ENCODE data around the gene RABL2A.
"Not testable (repeated sequence)": the region's sequence is repeated elsewhere in the genome, so short reads cannot be mapped to it uniquely, and the experiment has no call there.

Gene RABL2A

DNA sequence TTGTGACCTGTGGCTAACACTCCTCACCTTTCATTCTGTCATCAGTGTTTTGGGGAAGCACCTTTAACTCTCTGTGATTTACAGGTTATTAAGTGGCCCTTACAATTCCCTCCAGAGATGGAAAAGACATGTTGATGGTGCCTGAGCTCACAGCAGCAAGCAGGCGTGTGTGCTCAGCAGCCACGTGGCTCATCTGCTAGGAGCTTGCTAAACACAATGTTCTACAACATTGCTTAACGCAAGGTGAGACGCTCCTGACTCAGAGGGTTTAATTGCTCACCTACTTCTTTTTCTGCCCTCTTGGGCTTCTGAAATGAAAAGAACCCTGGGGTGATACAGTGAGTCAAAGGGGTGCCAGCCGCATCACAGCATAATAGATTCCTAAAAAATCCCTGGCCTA is 6.1 kb upstream of the RABL2A start:
- not testable (repeated sequence) for ATAC-seq

DNA sequence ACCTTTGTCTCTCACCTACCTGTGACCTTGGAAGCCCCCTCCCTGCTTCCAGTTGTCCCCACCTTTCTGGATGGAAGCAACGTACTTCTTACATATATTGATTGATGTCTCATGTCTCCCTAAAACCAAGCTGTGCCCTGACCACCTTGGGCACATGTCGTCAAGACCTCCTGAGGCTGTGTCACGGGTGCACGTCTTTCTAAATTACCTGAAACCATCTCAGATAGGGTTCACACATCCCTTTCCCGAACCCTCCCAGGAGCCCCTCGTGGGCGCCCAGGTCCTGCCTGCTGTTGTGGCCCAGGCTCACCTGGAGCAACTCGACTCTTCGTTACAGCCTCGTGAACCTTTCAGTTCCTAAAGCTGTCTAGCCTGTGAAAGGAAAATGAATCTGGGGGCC is 1.2 kb upstream of the RABL2A start:
- not testable (repeated sequence) for ATAC-seq

DNA sequence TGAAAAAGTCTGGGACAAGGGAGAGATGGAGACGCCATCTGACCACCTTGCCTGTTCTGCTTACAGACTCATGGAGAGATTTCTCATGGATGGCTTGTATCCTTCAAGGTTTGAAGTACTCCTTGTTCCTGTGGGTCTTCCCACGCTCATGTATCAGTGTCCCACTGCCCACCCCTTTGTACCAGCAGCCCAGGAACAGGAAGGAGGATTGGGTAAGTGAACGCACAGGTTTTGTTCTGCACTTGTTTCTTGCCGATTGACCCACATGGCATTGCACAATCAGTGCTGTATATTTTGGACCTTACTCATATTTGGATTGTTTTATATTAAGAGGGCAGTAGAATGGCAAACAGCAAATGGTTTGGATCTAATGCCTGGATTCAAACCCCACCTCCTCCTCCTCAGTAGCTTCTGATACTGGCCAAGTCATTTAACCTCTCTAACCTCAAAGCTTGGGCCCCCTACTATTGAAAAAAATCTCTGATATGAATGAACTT is 5.8 kb downstream of the RABL2A start:
- ATAC-seq, result not testable (repeated sequence)

DNA sequence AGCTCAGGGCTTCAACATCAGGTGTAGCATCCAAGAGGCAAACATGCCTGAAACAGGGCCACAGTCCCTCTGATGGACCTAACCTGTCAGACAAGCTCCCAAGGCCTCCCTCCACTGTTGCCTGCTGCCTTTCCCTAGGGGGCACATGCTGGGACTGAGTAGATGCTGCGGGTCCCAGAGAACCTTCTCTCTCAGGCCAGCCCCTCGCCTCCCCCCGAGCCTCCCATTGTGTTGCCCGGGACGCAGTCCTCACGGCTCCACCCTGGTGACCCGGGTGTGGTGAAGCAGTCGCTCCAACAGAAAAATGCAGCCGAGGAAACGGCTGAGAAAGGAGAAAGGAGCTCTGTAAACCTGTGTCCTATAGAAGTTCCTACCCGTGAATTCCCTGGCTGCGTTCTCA is 8.3 kb downstream of the RABL2A start:
- ATAC-seq, result not testable (repeated sequence)

DNA sequence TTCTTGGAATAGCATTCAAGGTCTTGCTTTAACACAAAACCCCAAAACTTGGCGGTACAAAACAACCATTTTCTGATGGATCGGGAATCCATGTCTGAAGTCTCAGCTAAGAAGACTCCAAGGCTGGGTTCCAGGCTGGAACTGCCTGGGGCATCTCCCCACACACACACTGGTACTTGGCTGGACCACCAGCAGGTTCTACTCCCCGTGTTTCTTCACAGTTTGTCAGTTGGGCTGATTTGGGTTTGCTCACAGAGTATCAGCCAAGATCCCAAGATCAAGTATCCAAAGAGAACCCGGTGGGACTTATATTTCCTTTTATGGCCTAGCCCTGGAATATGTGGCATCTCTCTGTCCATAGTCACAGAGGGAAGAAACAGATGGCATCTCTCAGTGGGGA is 9.2 kb downstream of the RABL2A start:
- ATAC-seq, result not testable (repeated sequence)

DNA sequence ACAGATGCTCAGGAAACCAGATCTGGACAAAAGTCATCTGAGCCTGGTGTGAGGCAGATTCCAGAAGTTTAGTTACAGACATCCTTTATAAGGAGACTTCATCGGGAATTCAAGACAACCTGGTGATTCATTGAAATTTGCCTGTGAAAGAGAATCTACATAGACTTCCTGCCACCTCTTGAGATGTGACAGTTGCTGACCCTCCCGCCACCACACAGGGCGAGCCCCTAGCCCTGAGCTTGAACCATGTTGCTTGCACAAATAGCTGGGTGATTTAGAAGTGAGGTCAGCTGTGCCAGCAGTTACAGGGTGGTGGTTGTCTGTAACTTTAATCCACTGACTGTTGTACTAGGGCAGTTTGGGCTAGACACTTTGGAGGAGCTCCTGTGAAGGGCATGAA is 11.0 kb downstream of the RABL2A start:
- not testable (repeated sequence) for ATAC-seq

DNA sequence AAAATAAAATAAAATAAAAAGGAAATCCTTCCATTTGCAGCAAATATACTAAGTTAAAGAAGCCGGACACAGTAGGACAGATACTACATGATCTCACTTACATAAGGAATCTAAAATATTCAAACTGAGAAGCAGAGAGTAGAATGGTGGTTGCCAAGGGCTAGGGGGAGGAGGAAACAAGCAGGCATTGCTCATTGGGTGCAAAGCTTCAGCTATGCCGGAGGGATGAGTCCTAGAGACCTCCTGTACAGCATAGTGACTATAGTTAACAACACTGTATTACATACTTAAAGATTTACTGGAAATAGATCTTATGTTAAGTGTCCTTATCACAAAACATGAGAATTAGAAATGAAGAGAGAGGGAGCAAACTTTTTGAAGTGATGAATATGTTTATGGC is 19.2 kb downstream of the RABL2A start:
- not testable (repeated sequence) for ATAC-seq

DNA sequence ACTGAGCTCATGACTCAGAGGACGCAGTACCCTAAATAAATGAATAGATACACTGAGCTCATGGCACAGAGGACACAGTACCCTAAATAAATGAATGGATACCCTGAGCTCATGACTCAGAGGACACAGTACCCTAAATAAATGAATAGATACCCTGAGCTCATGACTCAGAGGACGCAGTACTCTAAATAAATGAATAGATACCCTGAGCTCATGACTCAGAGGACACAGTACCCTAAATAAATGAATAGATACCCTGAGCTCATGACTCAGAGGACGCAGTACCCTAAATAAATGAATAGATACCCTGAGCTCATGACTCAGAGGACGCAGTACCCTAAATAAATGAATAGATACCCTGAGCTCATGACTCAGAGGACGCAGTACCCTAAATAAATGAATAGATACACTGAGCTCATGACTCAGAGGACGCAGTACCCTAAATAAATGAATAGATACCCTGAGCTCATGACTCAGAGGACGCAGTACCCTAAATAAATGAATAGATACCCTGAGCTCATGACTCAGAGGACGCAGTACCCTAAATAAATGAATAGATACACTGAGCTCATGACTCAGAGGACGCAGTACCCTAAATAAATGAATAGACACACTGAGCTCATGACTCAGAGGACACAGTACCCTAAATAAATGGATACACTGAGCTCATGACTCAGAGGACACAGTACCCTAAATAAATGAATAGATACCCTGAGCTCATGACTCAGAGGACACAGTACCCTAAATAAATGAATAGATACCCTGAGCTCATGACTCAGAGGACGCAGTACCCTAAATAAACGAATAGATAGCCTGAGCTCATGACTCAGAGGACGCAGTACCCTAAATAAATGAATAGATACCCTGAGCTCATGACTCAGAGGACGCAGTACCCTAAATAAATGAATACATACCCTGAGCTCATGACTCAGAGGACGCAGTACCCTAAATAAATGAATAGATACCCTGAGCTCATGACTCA is 24.1 kb downstream of the RABL2A start:
- not testable (repeated sequence) for ATAC-seq

DNA sequence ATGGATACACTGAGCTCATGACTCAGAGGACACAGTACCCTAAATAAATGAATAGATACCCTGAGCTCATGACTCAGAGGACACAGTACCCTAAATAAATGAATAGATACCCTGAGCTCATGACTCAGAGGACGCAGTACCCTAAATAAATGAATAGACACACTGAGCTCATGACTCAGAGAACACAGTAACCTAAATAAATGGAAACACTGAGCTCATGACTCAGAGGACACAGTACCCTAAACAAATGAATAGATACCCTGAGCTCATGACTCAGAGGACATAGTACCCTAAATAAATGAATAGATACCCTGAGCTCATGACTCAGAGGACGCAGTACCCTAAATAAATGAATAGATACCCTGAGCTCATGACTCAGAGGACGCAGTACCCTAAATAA is 25.5 kb downstream of the RABL2A start:
- not testable (repeated sequence) for ATAC-seq

DNA sequence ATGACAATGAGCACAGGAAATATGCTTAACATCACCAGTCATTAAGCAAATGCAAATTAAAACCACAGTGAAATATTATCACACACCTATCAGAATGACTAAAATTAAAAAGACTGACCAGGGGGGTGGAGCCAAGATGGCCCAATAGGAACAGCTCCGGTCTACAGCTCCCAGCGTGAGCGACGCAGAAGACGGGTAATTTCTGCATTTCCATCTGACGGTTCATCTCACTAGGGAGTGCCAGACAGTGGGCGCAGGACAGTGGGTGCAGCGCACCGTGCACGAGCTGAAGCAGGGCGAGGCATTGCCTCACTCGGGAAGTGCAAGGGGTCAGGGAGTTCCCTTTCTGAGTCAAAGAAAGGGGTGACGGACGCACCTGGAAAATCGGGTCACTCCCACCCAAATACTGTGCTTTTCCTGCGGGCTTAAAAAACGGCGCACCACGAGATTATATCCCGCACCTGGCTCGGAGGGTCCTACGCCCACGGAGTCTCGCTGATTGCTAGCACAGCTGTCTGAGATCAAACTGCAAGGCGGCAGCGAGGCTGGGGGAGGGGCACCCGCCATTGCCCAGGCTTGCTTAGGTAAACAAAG is 29.1 kb downstream of the RABL2A start:
- not testable (repeated sequence) for ATAC-seq

DNA sequence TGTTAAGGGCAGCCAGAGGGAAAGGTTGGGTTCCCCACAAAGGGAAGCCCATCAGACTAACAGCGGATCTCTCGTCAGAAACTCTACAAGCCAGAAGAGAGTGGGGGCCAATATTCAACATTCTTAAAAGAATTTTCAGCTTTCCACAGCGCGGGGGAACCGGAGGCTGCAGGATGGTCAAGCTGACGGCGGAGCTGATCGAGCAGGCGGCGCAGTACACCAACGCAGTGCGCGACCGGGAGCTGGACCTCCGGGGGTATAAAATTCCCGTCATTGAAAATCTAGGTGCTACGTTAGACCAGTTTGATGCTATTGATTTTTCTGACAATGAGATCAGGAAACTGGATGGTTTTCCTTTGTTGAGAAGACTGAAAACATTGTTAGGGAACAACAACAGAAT is 30.7 kb downstream of the RABL2A start:
- not testable (repeated sequence) for ATAC-seq

DNA sequence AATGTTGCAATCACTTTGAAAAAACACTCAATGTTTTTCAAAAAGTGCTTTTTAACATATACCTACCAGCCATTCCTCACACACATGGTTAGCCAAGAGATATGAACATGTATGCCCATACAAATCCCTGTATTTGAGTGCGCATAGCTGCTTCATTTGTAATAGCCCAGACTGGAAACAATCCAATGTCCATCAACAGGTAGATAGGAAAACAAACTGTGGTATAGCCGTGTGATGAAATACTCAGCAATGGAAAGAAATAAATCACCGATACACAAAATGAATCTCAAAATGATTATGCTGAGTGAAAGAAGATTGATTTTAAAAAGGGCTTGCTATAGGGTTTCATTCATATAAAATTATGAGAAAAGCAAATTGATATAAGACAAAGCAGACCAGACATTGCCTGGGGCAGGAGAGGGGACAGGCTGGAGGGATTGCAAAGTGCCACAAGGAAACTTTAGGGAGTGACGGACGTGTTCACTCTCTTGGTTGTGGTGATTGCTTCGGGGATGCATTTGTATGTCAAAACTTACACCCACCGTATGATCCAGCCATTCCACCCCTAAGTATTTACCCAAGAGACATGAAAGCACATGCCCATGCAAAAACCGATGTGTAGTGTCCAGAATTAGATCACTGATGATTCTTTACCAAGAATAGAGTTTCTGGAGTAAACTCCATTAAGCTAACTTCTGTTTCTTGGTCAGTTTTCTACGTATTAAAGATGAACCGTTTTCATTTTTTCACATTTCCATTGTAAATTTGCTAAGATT is 36.4 kb downstream of the RABL2A start:
- not testable (repeated sequence) for ATAC-seq

DNA sequence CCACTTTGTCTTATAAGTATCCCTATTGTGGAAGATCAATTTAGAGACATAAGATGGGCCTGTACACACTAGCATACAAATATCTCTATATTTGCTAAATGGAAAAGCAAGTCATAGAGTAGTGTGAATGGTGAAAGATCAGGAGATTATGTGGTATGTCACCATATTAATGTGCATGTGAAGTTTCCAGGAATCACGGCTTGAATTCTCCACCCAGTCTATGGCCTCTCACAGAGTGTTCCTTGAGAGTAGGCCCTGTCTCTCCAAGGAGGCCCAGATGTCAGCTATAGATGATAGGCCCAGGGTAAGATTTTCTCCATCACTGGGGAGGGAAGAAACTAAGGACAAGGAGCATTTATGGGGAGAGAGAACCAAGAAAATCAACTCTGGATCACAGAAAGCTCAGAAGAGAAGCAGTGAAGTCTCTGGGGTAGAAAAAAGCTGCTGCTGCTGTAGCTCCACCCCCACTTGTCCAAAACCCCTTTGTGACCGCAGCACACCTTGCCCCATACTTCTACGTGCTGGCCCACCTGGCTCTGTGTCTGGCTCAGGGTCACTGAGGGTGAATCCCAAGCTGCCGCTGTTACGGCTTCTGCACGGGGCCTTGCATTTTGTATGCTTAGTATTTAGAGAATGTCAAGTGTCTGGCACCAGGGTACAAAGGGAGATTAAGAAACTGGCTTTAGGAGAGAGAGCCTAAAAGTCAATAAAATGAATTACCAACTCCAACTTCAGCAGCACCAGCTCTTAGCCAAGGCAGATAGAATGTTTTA is 37.9 kb downstream of the RABL2A start:
- not testable (repeated sequence) for ATAC-seq

DNA sequence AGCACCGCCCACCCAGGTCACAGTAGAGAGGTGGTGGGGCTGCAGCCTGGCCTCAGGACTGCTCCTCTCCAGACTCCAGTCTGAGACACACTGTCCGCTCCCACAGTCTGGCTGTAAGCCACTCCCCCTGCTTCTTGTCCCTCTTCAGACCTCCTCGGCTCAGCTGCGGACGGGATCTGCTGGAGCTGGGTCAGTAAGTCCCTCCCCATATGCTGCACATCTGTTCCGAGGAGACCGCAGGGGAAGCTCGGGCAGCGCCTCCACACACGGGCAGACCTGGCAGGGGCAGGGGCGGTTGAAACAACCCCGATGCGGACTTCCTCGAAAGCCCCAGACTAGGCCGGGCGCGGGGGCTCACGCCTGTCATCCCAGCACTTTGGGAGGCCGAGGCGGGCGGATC is 41.9 kb downstream of the RABL2A start:
- ATAC-seq, result not testable (repeated sequence)

DNA sequence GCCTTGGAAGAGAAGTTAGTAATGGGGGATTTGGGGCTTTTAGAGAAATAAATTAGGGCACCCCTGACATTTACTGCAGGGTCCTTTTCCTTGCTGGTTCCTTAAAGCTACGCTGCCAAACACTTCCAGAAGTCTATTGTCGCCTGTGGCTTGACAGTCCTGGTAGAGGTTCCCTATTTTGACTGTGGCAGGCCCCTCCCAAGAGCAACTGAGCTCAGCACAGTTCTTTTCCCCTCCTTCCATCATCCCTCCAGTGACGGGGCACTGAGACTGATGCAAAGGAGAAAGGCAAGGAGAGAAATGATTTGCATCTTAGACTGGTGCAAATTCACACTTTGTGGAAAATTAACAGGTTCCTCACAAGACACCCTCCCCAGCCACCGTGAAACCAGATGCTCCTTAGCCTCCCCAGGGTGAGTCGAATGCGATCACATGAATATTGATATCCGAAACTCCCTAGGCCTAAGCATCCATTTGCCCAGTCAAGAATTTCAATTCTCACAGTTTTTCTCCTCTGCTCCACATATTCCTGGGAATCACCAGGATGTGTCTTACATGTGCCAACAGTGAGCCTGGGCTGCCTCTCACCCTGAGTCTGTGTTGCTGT is 45.4 kb downstream of the RABL2A start:
- no peak for ATAC-seq

DNA sequence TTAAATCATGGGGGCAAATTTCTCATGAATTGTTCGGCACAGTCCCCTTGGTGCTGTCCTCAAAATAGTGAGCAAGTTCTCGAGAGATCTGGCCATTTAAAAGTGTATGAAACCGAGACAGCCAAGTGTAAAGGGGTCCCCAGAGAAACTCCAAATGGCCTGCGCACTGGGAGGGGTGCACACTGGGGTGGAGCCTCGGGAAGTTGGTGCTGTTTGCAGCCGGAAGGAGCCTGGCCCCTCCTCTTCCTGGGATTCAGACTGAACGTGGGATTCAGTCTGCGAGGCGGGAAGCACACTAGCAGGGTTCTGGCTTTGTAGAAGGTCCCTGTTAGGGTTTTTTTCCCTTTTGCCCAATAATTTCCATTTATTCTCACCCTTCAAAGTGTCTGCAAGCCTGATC is 48.8 kb downstream of the RABL2A start:
- no peak for ATAC-seq

DNA sequence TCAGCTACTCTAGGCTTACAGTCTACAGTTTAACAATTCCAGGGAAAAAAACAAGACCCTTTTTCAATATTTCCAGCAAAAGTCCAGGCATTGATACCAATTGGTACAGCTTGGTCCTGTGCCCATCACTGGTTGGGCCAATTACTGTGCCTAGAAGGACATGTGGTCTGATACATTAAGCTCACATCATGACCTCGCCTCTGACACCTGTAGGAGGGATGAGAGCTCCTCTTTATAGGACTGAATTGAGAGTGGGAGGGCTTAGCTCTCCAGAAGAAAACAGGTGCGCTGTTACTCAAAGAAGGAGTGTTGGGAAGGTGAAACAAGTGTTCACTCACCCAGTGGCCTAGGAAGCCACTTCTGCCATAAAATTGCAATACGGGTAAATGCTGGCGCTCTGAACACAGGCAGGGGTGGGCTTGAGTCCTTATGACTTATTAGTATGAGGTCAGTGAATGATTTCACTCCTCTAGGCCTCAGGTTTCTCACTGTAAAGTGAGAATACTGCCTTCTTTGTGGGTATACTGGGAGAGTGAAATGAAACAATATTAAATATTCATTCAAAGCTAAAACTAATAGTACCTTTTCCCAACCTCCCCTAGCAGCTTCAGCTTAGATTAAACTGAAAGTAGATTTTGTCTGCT is 49.7 kb downstream of the RABL2A start:
- ATAC-seq, result no peak

DNA sequence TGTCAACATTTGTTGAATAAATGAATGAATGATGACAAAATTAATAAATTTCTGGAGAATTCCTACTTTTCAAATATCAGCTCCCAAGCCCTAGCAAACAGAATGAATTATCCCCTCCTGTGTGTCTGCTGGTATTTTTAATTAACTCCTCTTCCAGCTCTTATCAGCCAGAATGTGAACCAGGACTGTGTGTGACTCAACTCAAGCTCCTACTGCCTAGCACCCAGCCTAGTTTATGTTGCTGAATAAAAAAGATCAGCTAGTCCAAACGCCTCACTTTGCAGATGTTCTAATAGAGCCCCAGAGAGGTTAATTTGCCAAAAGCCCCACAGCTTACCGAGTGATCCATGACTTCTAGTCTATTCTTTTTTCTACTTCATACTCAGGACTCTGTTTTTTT is 50.3 kb downstream of the RABL2A start:
- ATAC-seq, result no peak

DNA sequence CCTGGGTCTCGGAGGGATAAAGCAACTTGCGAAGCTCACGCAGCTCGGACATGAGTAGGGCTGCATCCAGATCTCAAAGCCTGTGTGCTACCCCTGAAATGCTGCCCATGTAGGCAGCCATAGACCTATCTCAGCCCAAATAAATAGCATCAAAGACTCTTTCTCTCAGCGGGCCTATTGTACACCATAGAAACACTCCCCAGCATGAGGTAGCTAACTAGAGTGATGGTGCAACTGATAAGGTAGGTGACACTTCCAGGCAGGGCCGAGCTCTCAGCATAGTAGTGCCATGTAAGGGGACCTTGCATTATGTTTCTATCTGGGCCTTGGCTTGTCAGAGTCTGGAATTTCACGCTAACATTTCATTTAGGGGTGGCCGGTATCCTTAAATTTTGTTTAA is 52.4 kb downstream of the RABL2A start:
- no peak for ATAC-seq

DNA sequence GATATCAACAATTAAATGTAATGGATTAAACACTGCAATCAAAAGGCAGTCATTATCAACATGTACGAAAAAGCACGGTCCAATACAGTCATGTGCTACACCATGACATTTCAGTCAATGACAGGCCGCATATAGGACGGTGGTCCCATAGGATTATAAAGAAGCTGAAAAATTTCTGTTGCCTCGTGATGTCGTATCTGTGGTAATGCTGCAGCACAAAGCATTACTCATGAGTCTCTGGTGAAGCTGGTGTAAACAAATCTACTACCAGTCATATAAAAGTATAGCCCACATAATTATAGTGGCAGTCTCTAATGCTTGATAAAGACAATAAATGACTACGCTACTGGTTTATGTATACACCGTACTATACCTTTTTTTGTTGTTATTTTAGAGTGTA is 58.4 kb downstream of the RABL2A start:
- ATAC-seq, result no peak

DNA sequence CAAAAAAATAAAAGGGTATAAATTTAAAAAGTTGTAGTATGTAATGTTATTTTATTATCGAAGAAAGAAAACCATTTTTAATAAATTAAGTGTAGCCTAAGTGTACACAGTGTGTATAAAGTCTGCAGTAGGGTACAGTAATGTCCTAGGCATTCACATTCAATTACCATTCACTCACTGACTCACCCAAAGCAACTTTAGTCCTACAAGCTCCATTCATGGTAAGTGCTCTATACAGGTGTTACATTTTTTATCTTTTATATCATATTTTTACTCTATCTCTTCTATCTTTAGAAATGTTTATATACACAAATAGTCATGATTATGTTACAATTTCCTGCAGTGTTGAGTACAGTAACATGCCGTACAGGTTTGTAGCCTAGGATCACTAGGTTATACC is 59.5 kb downstream of the RABL2A start:
- no peak for ATAC-seq

All from activated CD4-positive, CD25-positive, alpha-beta regulatory T cell treated with anti-CD3 and anti-CD28 coated beads, Interleukin-2, amount 50 U/mL, for 24 hours (primary cell).